NCI-H2107 (cell line): ENCODE results near the gene DOK6.
"Not testable (repeated sequence)": the region's sequence is repeated elsewhere in the genome, so short reads cannot be mapped to it uniquely, and the experiment has no call there.

Source experiments
- DNase-seq: peaks from one replicate; lab custom pipeline; 2025; lab: John Stamatoyannopoulos, UW

The DOK6 gene

DNA sequence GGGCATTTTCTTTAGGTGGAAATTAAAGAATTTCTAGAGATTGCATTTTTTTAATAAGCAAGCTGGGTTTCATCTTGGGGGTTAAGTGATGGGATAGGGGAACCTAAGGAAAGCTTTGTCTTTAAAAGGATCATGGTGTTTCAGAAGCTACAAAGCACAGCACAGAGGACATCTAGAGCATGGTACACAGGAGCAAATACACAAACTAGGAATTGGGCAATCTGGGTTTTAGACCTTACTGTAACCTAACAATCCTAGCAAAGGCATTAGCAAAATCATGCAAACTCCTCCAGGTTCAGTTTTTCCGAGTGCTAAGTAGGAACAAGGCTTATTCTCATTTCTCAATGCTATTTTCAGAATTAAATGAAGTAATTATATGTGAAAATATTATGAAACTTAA, 412.9 kb downstream of the DOK6 start:
- DNase-seq = no peak

DNA sequence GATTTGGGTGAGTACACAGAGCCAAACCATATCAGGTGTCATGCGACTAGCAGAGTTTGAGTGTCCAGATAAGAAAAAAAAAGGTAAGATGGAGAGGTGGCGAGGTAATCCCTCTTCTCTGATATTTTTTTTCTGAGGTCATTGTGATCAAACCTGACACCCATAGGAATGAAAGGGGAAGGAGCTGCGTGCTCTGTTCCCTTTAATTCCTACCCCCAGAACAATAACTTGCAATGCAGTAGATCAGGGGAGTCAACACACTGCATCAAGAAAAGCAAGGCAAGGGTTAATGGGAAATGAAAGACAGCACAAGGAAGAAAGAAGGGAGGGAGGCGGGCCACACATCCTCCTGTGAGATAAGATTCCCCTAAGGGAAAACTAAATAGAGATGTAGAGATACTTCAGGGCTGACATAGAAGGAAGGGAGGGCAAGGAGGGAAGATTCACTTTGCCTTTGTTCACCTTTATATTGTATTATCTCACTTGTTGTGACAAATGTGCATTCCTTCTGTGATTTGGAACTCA, 414.2 kb downstream of the DOK6 start:
- no peak for DNase-seq

- DNase-seq = no peak
These were observed 416.8 kb downstream of the DOK6 start for GRCh38 chr18:69817335-69817940.

- no peak for DNase-seq
These were observed 418.8 kb downstream of the DOK6 start for GRCh38 chr18:69819460-69819859.

- DNase-seq = no peak
These were observed 419.9 kb downstream of the DOK6 start for GRCh38 chr18:69820538-69820937.

- no peak for DNase-seq
These were observed 429.5 kb downstream of the DOK6 start for GRCh38 chr18:69830189-69830588.

GRCh38 chr18:69834980-69835379, 434.3 kb downstream of the DOK6 start:
- DNase-seq = not testable (repeated sequence)

DNA sequence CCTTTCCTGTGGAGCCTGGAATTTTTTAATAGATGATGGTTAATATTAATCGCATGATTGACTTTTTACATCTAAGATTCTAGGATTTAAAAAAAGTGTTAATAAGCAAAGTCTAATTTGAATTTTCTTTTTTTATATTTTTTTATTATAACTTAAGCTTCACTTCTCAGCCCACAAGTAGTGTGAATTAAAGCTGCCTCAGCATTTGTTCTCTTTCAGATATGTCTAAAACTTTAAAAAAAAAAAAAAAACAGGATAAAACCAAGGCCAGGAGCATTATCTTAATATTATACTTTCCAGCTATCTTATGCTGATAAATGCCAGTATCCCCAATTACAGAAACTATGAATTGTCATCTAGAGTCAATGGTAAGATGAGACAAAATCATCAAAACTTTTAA, 437.3 kb downstream of the DOK6 start:
- no peak for DNase-seq

GRCh38 chr18:69838620-69839411, 438.1 kb downstream of the DOK6 start:
- no peak for DNase-seq

- DNase-seq = no peak
These were observed 438.8 kb downstream of the DOK6 start for GRCh38 chr18:69839497-69839896.

GRCh38 chr18:69840001-69840400, 439.3 kb downstream of the DOK6 start:
- DNase-seq = no peak

DNA sequence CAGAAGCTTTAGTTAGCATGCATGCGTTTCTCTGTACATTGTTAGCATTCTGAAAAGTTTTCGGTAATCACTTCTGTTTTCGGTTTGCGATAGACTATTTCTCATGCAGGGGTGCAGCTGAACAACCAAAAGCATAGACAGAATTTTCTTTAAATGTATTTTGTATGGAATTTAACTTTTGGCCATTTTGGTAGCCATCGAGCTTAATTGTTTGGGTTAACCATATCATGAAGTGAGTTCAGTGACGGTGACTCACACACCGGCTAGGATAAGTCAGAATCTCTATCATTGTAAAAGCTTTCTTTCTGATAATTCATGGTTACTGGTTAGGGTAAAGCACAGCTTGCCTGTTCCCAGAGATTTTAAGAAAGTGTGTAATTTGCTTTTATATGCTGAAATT, 439.8 kb downstream of the DOK6 start:
- DNase-seq = no peak

DNA sequence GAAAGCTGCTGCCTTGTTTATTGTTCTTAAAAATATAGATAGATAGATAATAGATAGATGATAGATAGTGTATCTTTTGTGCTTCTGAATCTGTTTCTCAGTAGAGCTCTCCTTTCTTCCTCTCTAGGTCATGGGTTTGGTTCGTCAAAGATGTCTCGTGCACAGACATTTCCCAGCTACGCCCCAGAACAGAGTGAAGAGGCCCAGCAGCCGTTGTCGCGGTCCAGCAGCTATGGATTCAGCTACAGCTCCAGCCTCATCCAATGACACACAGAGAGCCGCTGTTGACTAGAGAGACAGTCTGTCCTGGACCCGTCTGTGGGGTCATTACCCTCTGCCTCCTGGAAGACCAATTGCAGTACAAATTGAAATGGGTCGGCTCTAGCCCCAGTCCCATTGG, 440.4 kb downstream of the DOK6 start:
- no peak for DNase-seq

- DNase-seq = no peak
These were observed 442.3 kb downstream of the DOK6 start for GRCh38 chr18:69843015-69843414.

DNA sequence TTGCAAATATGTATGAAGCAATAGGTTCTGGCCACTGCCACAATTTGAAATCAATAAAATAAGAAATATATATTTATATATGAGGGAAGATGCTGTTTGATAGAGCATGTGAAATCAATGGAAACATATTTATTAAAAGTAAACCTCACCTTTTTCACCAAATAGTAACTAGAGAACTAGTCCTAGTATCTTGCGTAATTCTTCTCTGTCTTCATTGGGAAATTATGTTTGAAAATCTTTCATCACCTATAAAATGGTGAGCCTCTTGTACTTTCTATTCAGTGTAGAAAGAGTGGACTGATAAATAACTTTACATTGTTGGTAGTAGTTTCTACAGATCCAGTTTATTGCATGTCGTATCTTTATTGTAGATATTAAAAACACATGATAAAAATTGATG, 444.0 kb downstream of the DOK6 start:
- DNase-seq = no peak

DNA sequence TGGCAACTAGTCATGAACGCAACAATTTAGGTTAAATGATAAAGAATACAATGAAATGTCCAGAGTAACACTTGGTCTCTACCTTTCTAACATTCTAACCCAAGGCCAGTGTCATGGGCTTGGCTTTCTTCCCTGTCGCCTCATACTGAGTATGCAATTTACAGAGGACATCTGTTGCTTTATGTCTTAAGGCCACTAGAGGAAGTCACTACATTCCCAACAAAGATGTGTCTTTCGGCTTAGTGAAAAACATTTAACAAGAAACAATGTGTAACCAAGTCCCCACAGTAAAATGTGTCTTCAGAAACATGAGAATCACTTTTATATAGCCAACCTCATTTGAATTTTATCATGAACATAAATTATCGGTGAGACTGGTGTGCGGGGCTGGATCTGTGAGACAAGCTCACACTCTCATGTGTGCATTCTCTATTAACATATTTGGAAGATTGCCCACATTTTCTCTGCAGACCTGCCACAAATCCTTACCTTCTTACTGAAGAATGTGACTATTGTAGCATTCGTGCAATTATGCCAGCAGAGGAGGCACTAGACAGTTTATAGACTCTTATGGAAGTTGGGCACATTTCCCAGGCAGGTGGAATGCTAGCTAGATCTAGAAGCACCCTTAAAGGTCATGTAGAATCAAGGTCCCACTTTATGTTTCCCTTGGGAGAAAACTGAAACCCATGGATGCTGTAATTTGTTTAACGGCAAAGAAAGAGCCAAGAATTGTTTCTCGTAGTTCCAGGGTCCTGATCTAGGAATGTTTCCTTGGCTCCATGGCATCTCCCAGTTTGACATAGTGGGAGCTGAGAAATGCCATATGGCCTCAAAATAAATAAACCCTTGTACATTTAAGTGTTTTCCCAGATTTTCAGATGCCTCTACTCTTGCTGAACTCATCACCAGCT, 445.2 kb downstream of the DOK6 start:
- DNase-seq = peak; percentile 95

GRCh38 chr18:69853051-69853450, 452.4 kb downstream of the DOK6 start:
- DNase-seq = no peak

DNA sequence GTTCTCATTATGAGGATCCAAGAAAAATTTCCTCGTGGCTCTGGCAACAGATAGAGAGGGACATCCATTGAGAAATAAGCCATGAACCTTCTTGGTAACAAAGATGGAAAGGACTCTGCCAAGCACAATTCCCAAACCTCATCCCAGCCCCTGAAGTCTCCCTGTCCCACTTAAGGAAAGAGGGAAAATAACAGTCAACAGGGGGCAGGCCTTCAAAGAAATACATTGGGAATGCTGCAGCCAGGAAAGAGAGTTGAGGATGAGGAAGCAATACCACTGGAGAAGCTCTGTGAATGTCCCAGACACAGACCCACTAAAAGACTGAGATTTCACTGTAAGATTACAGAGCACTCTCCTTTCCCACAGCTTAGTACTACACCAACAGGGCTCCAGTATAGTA, 453.8 kb downstream of the DOK6 start:
- DNase-seq = no peak

DNA sequence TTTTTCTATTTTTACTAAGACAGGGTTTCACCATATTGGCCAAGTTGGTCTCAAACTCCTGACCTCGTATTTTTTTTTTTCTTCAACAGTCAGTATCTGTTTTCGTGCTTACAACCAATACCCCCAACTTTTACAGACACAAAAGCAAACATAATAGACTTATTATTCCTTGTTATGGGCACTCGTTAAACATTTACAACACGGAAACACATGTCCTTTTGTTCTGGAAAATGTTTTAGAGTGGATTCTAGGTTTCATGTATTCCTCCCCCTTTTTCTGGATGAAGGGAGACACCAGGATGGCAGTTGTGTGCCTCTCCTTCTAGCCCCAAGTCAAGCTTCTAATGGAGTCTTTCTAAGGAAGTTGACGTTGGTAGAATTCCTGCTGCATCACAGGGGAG, 458.2 kb downstream of the DOK6 start:
- no peak for DNase-seq

GRCh38 chr18:69864802-69865201, 464.1 kb downstream of the DOK6 start:
- not testable (repeated sequence) for DNase-seq

DNA sequence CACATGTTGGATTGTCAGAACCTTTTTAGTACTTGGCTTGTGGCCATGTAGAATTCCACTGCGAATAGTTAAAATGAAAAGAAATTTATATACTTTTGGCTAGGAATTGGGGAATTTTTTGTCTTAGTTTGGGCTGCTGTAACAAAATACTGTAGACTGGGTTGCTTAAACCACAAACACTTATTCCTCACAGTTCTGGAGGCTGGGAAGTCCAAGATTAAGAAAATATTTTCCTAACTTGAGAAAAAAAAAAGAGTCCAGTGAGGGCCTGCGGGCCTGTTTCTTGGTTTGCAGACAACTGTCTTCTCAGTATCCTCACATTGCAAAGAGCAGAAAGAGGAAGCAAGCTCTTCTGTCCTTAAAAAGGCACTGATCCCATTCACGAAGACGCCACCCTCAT, 465.1 kb downstream of the DOK6 start:
- no peak for DNase-seq

DNA sequence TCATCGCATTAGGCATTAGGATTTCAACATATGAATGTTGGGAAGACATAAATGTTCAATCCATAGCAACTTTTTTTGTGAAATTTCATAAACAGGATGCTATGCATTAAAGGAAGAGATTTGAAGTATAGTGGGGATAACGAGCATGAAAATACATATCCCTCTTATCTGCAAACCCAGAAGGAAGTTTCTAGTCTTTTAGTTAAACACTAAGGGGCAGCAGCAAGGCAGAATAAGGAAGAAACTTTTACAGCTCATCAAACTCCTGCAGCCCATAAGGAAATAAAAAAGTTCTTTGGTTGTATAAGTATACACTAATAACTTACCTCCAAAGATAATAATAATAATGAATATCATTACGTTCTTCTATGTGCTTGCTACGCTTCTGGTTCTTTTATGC, 465.5 kb downstream of the DOK6 start:
- no peak for DNase-seq

DNA sequence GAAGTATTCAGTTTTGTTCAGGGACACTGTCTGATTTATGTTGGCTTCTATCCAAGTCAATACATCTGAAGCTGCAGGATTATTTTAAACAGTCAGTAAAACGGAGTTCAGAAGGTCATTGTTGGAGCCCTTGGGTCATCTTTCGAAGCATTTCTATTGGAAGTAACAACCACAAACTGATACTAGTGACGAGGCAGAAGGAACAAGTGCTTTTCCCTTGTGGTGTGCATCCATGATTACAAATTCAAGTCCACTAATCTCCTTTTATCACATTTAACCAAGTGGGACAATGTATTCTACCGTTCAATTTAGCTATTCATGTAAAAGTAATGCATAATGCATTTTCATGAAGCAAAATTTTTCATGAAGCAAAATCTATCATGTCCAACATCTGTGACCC, 470.0 kb downstream of the DOK6 start:
- DNase-seq = no peak
